NCI-H82 treated with DMSO at 0.1 percent for 48 hours (cell line): ENCODE measurements around the gene MAMDC2.
A peak's percentile ranks its signal among the peaks of the same experiment; 100 is the strongest.

ENCODE experiments used
- DNase-seq: peaks from one replicate; lab custom pipeline; 2025; ENCODE audit not compliant: unreplicated experiment; lab: John Stamatoyannopoulos, UW

The MAMDC2 gene

DNA sequence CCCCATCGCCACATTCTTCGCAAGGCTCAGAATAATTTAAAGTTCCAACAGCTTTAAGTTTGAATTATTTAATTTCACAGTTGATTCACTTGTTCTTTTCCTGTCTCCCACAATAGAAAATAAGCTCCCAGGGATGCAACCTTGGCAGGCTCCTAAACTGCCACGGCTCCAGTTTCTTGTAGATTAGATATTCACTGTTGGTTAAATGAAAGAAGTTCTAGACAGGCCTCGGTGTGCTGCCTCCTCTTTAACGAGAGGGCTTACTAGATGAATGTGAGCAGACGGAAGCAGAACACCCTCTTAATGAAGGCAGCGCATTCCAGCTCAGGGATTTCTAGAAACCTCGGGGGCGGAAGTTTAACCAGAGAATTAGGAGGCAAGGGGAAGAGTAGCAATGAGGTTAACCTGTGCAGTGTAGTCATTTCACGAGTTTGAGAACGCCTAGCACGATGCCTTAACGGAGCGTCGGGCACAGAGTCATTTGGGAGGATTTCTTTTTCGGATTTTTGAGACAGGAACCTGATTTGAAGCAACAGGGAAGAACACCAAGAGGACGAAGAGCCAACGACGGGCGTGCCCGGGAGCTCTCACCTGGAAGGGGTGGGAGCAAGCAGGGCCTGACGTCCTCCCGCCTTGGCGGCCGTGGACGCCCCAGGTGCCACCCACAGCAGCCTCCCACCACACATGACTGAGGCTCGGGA lies 214.5 kb downstream of the MAMDC2 start:
- no peak for DNase-seq

DNA sequence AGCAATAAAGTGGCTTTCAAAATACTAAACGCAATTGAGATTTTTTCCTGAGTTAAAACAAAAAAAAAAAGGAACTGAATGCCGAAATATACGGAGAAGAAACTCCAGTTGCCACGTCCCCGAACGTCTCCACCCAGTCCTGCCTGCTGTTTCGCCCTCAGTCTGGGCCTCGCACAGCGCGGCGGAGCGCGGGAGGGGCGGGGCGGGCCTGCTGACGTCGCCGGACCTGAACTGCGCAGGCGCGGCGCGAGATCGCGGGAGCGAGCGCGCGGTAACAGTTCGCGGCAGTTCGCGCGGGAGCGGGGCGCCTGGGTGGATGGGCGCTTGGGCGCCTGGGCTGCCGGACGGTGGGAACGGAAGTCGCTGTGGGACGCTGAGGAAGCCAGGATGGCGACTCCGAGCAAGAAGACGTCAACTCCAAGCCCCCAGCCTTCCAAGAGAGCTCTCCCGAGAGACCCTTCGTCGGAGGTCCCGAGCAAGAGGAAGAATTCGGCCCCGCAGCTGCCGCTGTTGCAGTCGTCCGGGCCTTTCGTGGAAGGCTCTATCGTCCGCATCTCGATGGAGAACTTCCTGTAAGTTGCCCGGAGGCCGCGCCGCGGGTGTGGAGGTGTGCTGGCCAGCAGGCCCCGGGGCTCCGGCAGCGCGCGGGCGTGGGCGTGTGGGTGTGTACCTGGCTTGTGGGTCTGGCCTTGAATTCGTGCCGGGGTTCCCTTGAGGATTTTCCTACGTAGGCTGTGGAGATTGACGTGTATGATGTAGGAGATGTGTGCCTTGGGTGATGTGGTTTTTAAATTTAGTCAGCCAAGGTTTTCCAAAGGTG lies 215.3 kb downstream of the MAMDC2 start, which contains the start of gene SMC5:
Gene SMC5, plus strand, starts transcription at position 287 of the 820 bp plus-strand sequence. Its CDS starts 101 bp downstream, at position 388.
- DNase-seq = peak; percentile 49

DNA sequence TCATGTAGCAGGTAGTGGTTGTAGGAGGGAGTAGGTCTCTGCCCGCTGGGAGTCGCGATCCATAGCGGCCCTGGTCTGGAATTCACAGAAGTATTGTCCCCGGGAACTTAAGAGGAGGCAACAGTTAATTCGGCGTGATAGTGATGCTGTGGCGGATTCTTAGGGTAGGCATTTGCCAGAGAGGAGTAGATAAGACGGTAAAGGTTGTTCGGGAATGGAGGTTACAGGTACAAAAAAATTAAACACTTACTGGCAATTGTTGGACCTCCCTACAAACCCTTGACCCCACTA lies 215.8 kb downstream of the MAMDC2 start:
- DNase-seq = no peak

DNA sequence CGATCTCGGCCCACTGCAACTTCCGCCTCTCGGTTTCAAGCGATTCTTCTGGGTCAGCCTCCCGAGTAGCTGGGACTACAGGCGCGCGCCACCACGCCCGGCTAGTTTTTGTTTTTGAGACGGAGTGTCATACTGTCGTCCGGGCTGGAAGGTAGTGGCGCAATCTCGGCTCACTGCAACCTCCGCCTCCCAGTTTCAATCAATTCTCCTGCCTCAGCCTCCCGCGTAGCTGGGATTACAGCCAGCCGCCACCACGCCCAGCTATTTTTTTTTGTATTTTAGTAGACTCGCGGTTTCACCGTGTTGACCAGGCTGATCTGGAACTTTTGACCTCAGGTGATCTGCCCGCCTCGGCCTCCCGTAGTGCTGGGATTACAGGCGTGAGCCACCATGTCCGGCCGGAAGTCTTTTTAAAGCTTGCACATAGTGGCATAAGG lies 216.4 kb downstream of the MAMDC2 start:
- no peak for DNase-seq

DNA sequence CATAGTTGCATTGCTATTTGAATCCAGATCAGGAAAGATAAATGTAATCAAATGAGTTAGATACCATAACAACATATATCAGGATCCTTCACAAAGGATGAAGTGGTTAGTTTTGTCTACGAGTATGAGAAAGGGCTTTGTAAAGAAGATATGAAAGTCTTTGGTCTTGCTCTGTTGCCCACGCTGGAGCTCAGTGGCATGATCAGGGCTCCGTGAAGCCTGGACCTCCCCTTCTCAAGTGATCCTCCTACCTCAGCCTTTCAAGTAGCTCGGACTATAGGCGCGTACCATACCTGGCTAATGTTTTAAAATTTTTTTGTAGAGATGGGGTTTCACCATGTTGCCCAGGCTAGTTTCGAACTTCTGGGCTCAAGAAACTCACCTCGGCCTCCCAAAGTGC lies 217.0 kb downstream of the MAMDC2 start:
- no peak for DNase-seq

DNA sequence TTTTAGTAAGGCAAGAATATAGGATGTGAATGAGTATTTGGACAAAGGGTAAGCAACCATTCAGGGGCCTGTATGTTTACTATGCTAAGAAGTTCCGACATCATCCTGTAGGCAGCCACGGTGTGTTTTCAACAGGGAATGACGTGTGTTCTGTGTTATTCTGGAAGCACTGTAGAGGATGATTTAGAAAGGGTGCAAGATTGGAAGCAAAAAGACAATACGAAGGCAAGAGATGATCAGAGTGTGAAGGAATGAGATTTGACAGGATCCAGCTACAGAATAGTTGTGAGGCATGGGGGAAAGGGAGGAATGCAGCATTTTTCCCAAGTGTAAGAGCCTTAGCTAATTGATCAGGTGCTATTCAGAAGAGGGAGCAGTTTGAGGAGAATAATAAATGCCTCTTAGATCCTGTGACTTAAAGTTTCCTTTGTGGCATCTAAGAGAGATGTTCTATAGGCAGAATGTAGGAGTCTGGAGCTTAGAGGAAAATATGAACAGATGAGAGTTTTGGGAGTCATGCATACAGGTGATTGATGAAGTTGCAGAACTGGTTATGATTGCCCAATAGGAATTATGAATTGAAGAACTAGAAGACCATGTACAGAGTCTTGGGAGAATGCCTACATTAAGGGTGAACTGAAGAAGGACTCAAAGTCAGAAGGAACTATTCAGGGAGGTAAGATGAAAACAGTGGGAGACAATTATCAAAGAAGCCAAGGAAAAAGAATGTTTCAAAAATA lies 217.7 kb downstream of the MAMDC2 start:
- no peak for DNase-seq

DNA sequence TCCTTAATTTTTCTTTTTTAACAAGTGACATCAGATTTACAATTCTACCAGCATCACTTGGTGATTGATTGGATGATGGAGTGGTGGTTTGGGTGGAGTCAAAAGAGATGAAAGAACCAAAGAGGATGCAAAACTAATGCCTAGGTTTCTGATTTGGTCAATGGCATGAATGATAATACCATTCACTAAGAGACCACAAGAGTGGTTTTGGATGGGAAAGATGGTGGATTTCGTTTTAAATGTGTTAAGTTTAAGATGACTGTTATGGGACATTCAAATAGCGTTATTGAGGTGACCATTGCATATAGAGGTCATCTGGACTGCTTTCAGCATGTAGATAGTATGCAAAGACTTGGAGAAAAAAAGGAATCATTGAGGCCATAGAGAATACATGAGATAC lies 218.7 kb downstream of the MAMDC2 start:
- no peak for DNase-seq

DNA sequence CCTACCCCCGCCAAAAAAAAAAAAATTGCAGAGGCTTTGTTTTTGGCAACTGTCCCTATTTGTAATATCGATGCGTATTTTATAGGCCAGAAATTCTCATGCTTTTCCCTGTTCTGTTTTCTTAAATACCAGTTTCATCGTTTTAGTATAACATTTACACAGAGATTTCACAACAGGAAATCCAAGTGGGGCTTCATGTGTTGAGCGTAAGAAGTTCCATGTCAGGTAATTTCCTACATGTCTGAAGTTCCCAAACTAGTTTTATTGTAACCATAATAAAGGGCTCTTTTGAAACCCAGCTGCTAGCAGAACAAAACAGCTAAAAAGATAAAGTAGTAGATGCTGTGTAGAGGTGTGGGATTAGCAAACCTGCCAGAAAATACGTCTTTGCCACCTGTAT lies 219.3 kb downstream of the MAMDC2 start:
- no peak for DNase-seq

DNA sequence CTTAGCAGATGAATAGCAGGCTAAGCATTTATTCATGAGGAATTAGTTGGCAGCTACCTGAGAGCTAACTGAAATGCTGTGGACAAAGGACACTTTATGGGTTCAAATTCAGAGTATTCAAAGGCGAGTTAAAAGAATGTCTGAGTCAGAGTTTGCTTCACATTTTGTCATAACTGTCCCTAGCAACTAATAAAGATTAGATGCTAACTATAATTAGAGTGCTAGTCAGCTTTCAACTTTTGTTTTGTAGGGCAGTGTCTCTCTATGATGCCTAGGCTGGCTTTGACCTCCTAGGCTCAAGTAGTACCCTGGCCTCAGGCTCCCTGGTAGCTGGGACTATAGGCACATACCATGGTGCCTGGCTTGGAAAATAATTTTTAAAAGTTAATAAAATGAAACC lies 219.8 kb downstream of the MAMDC2 start:
- DNase-seq = no peak
